WI38 (cell line): ENCODE measurements around the gene MAP4.

ENCODE experiments used
- H3K4me3 ChIP-seq: 2 replicates; pipeline ENCODE4 v1.5.1; 2011; ENCODE audit warnings: low read depth, mild to moderate bottlenecking, control low read depth, low read length
- TF ChIP-seq, protein P1 (sequence below): IDR thresholded peaks from 2 replicates; pipeline ENCODE4 v1.5.1; 2012; ENCODE audit warnings: low read depth, mild to moderate bottlenecking, control low read depth, low read length

Gene MAP4

DNA sequence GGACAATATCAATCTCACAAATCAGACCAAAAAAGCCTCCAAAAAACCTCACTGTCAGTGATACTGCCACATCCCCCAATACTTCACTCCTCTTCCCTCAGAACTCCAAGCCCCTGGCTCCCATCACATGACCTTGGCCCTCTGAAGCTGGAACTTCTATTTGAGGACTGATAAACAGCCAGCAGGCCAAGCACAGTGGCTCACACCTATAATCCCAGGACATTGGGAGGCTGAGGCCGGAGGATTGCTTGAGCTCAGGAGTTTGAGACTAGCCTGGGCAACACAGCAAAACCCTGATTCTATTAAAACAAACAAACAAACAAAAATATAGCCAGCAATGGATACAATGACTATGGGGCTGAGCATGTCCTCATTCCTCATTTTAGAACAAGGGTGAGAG is 55.2 kb downstream of the MAP4 start:
- TF ChIP-seq, protein P1, sequence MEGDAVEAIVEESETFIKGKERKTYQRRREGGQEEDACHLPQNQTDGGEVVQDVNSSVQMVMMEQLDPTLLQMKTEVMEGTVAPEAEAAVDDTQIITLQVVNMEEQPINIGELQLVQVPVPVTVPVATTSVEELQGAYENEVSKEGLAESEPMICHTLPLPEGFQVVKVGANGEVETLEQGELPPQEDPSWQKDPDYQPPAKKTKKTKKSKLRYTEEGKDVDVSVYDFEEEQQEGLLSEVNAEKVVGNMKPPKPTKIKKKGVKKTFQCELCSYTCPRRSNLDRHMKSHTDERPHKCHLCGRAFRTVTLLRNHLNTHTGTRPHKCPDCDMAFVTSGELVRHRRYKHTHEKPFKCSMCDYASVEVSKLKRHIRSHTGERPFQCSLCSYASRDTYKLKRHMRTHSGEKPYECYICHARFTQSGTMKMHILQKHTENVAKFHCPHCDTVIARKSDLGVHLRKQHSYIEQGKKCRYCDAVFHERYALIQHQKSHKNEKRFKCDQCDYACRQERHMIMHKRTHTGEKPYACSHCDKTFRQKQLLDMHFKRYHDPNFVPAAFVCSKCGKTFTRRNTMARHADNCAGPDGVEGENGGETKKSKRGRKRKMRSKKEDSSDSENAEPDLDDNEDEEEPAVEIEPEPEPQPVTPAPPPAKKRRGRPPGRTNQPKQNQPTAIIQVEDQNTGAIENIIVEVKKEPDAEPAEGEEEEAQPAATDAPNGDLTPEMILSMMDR = no peak
- H3K4me3 ChIP-seq = no peak overlapping the region

DNA sequence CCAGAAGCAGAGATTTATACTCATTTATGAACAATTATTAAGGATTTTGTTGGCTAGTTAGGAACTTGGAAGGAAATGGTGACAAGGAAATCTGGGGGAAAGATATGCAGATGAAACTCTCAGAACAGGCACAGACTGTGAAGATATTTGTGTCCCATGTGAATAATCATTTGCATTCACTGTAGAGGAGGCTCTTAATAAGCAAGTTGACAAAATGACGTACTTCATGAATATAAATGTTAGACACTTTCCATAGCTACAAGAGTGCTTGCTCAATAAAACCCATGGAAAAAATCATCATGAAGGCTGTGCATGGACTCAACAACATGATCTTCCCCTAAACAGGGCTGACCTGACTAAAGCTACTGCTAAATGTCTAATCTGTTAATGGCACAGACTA is 59.7 kb downstream of the MAP4 start:
- TF ChIP-seq, protein P1 = no peak
- no peak overlapping the region for H3K4me3 ChIP-seq

DNA sequence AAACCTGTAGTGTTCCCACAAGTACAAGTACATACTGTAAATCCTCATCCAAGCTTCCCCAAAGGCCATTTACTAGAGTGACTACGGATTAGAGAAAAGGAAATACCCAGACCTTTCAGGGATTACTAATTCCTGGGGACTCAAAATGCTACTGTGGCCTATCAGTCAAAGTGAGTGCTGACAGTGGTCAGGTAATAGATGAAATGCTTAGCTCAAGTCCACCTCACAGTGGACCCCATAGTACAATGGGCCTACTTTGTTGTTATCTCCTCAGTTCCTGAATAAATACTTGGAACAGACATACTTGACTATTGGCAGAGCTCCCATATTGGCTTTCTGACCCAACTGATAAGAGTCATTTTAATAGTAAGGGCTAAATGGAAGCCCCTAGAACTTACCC is 61.6 kb downstream of the MAP4 start:
- TF ChIP-seq, protein P1 = no peak
- no peak overlapping the region for H3K4me3 ChIP-seq

DNA sequence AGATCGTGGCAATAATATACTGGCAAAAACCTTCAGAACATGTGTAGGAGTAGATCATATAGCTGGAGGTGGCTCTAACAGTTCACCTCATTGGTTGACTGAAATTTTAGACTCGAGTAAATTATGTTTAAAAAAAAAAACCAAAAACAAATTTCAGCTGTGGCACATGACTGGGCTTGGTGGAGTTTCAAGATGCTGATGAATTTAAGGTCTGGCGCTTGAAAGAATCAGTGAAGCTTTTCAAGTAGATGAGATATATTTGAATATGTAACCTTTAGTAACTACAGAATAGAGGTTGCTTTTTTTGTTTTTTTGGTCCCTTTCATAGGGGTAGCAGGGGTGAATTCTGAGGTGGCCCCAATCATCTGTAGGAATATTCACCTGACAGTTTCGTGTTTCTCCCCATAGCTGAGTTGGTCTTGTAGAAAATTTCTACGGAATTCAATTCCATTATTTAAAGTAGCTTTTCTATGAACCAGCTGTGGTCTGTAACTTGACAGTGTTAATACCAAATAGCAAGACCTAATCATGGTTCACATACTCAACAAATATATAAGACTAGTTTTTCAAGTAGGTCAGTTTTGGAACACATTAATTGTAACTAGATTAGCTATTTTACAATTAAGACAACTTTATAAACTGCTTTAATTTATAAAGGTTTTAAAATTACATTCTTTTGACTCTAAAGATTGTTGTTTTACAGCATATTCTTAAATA is 65.6 kb downstream of the MAP4 start:
- H3K4me3 ChIP-seq = no peak overlapping the region
- TF ChIP-seq, protein P1 = no peak

DNA sequence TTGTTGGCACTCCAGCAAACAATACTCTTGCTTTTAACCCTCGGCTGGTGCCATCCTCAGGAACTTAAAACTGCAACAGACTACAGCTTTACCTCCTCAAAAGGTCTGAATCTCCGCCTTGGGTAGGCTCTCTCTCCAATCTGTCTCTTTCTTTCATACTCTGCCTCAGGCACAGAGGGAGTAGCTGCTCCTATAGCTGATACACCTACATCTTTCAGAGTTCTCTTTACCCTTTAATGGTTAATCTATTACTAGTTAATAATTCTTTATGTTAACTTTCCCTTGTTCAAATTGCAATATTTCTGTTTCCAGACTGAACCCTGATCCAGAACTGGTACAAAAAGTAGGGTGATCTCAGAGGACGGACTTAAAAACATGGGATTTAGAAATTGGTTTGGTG is 66.2 kb downstream of the MAP4 start:
- TF ChIP-seq, protein P1 = no peak

DNA sequence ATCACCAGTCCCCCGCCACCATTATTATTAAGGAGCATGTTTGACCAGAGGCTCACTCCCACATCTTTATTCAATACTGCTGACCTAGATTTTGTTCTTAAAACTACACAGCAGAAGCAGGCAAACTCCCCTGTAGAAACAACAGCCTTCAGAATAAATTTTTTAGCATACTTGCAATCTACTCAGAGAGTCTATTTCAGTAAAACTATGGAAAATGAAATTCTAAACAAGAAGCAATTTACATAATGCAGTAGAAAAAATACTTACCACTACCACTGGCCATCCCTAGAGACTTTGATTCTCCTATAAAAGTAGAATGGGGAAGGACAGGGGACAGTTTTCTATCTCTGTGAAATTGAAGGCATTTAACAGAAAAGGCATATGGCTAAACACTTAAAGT is 76.0 kb downstream of the MAP4 start:
- H3K4me3 ChIP-seq = no peak overlapping the region
- TF ChIP-seq, protein P1 = no peak

More for the DNA sequence above, 66.2 kb downstream of the MAP4 start:
- no peak overlapping the region for H3K4me3 ChIP-seq

DNA sequence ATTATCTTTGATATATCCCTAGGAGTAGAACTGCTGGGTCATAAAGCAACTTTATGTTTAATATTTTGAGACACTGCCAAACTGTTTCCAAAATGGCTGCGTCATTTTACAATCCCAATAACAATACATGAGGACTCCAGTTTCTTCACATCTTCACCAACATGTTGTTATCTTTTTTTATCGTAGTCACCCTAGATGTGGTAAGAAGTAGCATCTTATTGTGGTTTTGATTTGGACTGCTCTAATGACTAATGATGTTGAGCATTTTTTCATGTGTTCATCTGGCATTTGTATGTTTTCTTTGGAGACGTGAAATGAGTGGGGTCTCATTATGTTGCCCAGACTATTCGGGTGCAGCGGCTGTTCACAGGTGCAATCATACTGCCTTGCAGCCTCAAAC is 83.8 kb downstream of the MAP4 start:
- TF ChIP-seq, protein P1 = no peak
- H3K4me3 ChIP-seq = no peak overlapping the region
